Raji (cell line): ENCODE measurements around the gene UBXN2A.
A peak's percentile ranks its signal among the peaks of the same experiment; 100 is the strongest.

ENCODE experiments used
- POLR2A ChIP-seq: IDR thresholded peaks from 2 replicates; pipeline ENCODE4 v1.6.1; 2011; ENCODE audit warnings: low read depth, low read length, control low read depth; ENCODE audit not compliant: insufficient read depth

UBXN2A gene

GRCh38 chr2:23925702-23926289 is 14.5 kb upstream of the UBXN2A start:
- peak; percentile 74 for TF ChIP-seq POLR2A

GRCh38 chr2:23926290-23926749 is 13.9 kb upstream of the UBXN2A start:
- no peak for TF ChIP-seq POLR2A

GRCh38 chr2:23926750-23927571 is 13.3 kb upstream of the UBXN2A start, which contains the start of gene ATAD2B:
ATAD2B (minus strand) TSS chr2:23927123; CDS start chr2:23926770, 353 bp downstream.
- TF ChIP-seq POLR2A, result peak; percentile 92

- TF ChIP-seq POLR2A, result no peak
Measured at GRCh38 chr2:23934259-23934658, 6.0 kb upstream of the UBXN2A start.

GRCh38 chr2:23940718-23941620 is 706 bp downstream of the UBXN2A start:
- TF ChIP-seq POLR2A, result no peak

GRCh38 chr2:23941644-23942043 is 1.4 kb downstream of the UBXN2A start:
- TF ChIP-seq POLR2A, result no peak

- no peak for TF ChIP-seq POLR2A
Measured at GRCh38 chr2:23943666-23944065, 3.4 kb downstream of the UBXN2A start.

GRCh38 chr2:23944527-23944926 is 4.3 kb downstream of the UBXN2A start:
- no peak for TF ChIP-seq POLR2A

- no peak for TF ChIP-seq POLR2A
Measured at GRCh38 chr2:23944976-23945375, 4.7 kb downstream of the UBXN2A start.

- no peak for TF ChIP-seq POLR2A
Measured at GRCh38 chr2:23947350-23947749, 7.1 kb downstream of the UBXN2A start.

- no peak for TF ChIP-seq POLR2A
Measured at GRCh38 chr2:23953625-23954024, 13.4 kb downstream of the UBXN2A start.

GRCh38 chr2:23954325-23955014 is 14.2 kb downstream of the UBXN2A start:
- no peak for TF ChIP-seq POLR2A

- TF ChIP-seq POLR2A, result no peak
Measured at GRCh38 chr2:23967846-23968245, 27.6 kb downstream of the UBXN2A start.

GRCh38 chr2:23976883-23977282 is 36.6 kb downstream of the UBXN2A start:
- TF ChIP-seq POLR2A, result no peak

GRCh38 chr2:23988371-23988770 is 48.1 kb downstream of the UBXN2A start:
- TF ChIP-seq POLR2A, result no peak

- no peak for TF ChIP-seq POLR2A
Measured at GRCh38 chr2:23992931-23993330, 52.7 kb downstream of the UBXN2A start.
